Renal pelvis (tissue), 4 donors: ENCODE measurements around the gene GFAP. TPM values are rescaled to one million over a fixed set of nuclear protein-coding genes. Genes with fewer than 3 reads are reported as not detected.

Experiments used
- DNase-seq: peaks from one replicate; pipeline ENCODE4 v3.0.0-alpha.2; 2013
- polyA plus RNA-seq, 3 donors: library from polyadenylated mRNA; unstranded; fragments of 120-200 nt; gene quantifications; one replicate each; pipeline ENCODE4 v1.2.1, GENCODE V29; 2013; ENCODE audit not compliant: insufficient read length in 3 of 3

The GFAP gene
- polyA plus RNA-seq, 3 donors, result 1.1 to 3.4 (median 1.8) TPM

GRCh38 chr17:44915862-44916780 lies 821 bp upstream of the GFAP start:
- no peak for DNase-seq

GRCh38 chr17:44914698-44915271 lies 515 bp downstream of the GFAP start:
- DNase-seq, result no peak

- no peak for DNase-seq
Measured at GRCh38 chr17:44914148-44914547, 1.2 kb downstream of the GFAP start.

- no peak for DNase-seq
Measured at GRCh38 chr17:44913676-44914075, 1.6 kb downstream of the GFAP start.

- no peak for DNase-seq
Measured at GRCh38 chr17:44912763-44913544, 2.3 kb downstream of the GFAP start.

GRCh38 chr17:44911133-44912001 lies 3.9 kb downstream of the GFAP start:
- peak; percentile 57 for DNase-seq

- DNase-seq, result no peak
Measured at GRCh38 chr17:44910231-44911106, 4.8 kb downstream of the GFAP start.

GRCh38 chr17:44909681-44910144 lies 5.6 kb downstream of the GFAP start:
- no peak for DNase-seq

GRCh38 chr17:44908761-44909326 lies 6.5 kb downstream of the GFAP start:
- DNase-seq, result no peak

- DNase-seq, result no peak
Measured at GRCh38 chr17:44907729-44908470, 7.4 kb downstream of the GFAP start.

GRCh38 chr17:44906763-44907728 lies 8.3 kb downstream of the GFAP start:
- DNase-seq, result no peak

- no peak for DNase-seq
Measured at GRCh38 chr17:44906010-44906646, 9.2 kb downstream of the GFAP start.

GRCh38 chr17:44905006-44906000 lies 10.0 kb downstream of the GFAP start:
- DNase-seq, result no peak

GRCh38 chr17:44904001-44904984 lies 11.0 kb downstream of the GFAP start:
- DNase-seq, result no peak
